ENCODE data around the gene BTG1.
"Not testable (repeated sequence)": the region's sequence is repeated elsewhere in the genome, so short reads cannot be mapped to it uniquely, and the experiment has no call there.

BTG1 gene

GRCh38 chr12:92149563-92149962, 3.9 kb upstream of the BTG1 start:
- no peak for DNase-seq (ENCODE audit: low read depth, low spot score)

GRCh38 chr12:92147491-92147890, 1.8 kb upstream of the BTG1 start:
- DNase-seq (ENCODE audit: low read depth, low spot score): no peak

GRCh38 chr12:92146497-92147224, 1.0 kb upstream of the BTG1 start:
- DNase-seq (ENCODE audit: low read depth, low spot score): no peak

GRCh38 chr12:92145481-92145730, 240 bp downstream of the BTG1 start:
- no peak for DNase-seq (ENCODE audit: low read depth, low spot score)

GRCh38 chr12:92144631-92145480, 790 bp downstream of the BTG1 start:
- DNase-seq (ENCODE audit: low read depth, low spot score): no peak

GRCh38 chr12:92143686-92144630, 1.7 kb downstream of the BTG1 start:
- DNase-seq (ENCODE audit: low read depth, low spot score): peak; percentile 29

- DNase-seq (ENCODE audit: low read depth, low spot score): no peak
Observed at GRCh38 chr12:92143258-92143657, 2.4 kb downstream of the BTG1 start.

- no peak for DNase-seq (ENCODE audit: low read depth, low spot score)
Observed at GRCh38 chr12:92142251-92142926, 3.3 kb downstream of the BTG1 start.

GRCh38 chr12:92141591-92142121, 4.0 kb downstream of the BTG1 start:
- DNase-seq (ENCODE audit: low read depth, low spot score): no peak

- no peak for DNase-seq (ENCODE audit: low read depth, low spot score)
Observed at GRCh38 chr12:92140896-92141536, 4.6 kb downstream of the BTG1 start.

- DNase-seq (ENCODE audit: low read depth, low spot score): no peak
Observed at GRCh38 chr12:92140156-92140555, 5.5 kb downstream of the BTG1 start.

- DNase-seq (ENCODE audit: low read depth, low spot score): no peak
Observed at GRCh38 chr12:92139634-92140150, 6.0 kb downstream of the BTG1 start.

GRCh38 chr12:92138626-92139025, 7.0 kb downstream of the BTG1 start:
- DNase-seq (ENCODE audit: low read depth, low spot score): no peak

GRCh38 chr12:92138144-92138543, 7.5 kb downstream of the BTG1 start:
- no peak for DNase-seq (ENCODE audit: low read depth, low spot score)

- DNase-seq (ENCODE audit: low read depth, low spot score): no peak
Observed at GRCh38 chr12:92136965-92137721, 8.5 kb downstream of the BTG1 start.

GRCh38 chr12:92136026-92136730, 9.5 kb downstream of the BTG1 start:
- no peak for DNase-seq (ENCODE audit: low read depth, low spot score)

- DNase-seq (ENCODE audit: low read depth, low spot score): not testable (repeated sequence)
Observed at GRCh38 chr12:92135541-92135940, 10.1 kb downstream of the BTG1 start.

- no peak for DNase-seq (ENCODE audit: low read depth, low spot score)
Observed at GRCh38 chr12:92134638-92135274, 10.9 kb downstream of the BTG1 start.

All from activated naive CD8-positive, alpha-beta T cell treated with anti-CD3 and anti-CD28 coated beads, Interleukin-2, amount 50 U/mL, for 16 hours (primary cell).